SK-N-SH treated with all-trans-retinoic acid at 6 μM for 48 hours (cell line): ENCODE data around the gene CEMP1.

Experiments
- ARNTL ChIP-seq: fragments of 450-650 bp; formaldehyde crosslinking; IDR thresholded peaks from 2 replicates; pipeline ENCODE4 v1.5.0; 2020; ENCODE audit warnings: low read depth, mild to moderate bottlenecking, moderate library complexity, borderline replicate concordance
- CSDC2 ChIP-seq: fragments of 250-450 bp; sonication (Bioruptor Pico); IDR thresholded peaks from 2 replicates; pipeline ENCODE4 v1.5.0; 2020; ENCODE audit warnings: mild to moderate bottlenecking, moderate library complexity
- ESRRG ChIP-seq: fragments of 250-450 bp; sonication (Bioruptor Pico); IDR thresholded peaks from 2 replicates; pipeline ENCODE4 v1.6.1; 2021; ENCODE audit warnings: mild to moderate bottlenecking
- GLIS3 ChIP-seq: fragments of 250-450 bp; sonication (Bioruptor Pico); IDR thresholded peaks from 2 replicates; pipeline ENCODE4 v1.5.0; 2020; ENCODE audit warnings: mild to moderate bottlenecking, moderate library complexity
- ISL1 ChIP-seq: fragments of 250-450 bp; sonication (Bioruptor Pico); IDR thresholded peaks from 2 replicates; pipeline ENCODE4 v2.1.2; 2022; ENCODE audit warnings: mild to moderate bottlenecking, moderate library complexity
- OSR1 ChIP-seq: fragments of 250-450 bp; sonication (Bioruptor Pico); IDR thresholded peaks from 2 replicates; pipeline ENCODE4 v1.8.0; 2022; ENCODE audit warnings: moderate library complexity, mild to moderate bottlenecking, inconsistent platforms
- PATZ1 ChIP-seq: fragments of 250-450 bp; sonication (Bioruptor Pico); IDR thresholded peaks from 2 replicates; pipeline ENCODE4 v1.8.0; 2020; ENCODE audit warnings: mild to moderate bottlenecking, moderate library complexity, borderline replicate concordance
- RARB ChIP-seq: fragments of 250-450 bp; sonication (Bioruptor Pico); IDR thresholded peaks from 2 replicates; pipeline ENCODE4 v1.8.0; 2021; ENCODE audit warnings: mild to moderate bottlenecking, moderate library complexity
- ZFP3 ChIP-seq: fragments of 250-450 bp; sonication (Bioruptor Pico); IDR thresholded peaks from 2 replicates; pipeline ENCODE4 v1.5.0; 2020; ENCODE audit warnings: mild to moderate bottlenecking, moderate library complexity

- no peak for TF ChIP-seq ARNTL (CRISPR knock-in tag)
- no peak for TF ChIP-seq PATZ1
- no peak for TF ChIP-seq RARB (CRISPR knock-in tag)
- no peak for TF ChIP-seq ISL1 (CRISPR knock-in tag)
- no peak for TF ChIP-seq ZFP3 (CRISPR knock-in tag)
- TF ChIP-seq CSDC2, result no peak
- no peak for TF ChIP-seq OSR1 (CRISPR knock-in tag)
- TF ChIP-seq GLIS3 (CRISPR knock-in tag), result no peak
- no peak for TF ChIP-seq ESRRG (CRISPR knock-in tag)
These were observed 40.8 kb downstream of the CEMP1 start for GRCh38 chr16:2490190-2491105.
